Measurements from ENCODE around the gene HMX1.

DNA sequence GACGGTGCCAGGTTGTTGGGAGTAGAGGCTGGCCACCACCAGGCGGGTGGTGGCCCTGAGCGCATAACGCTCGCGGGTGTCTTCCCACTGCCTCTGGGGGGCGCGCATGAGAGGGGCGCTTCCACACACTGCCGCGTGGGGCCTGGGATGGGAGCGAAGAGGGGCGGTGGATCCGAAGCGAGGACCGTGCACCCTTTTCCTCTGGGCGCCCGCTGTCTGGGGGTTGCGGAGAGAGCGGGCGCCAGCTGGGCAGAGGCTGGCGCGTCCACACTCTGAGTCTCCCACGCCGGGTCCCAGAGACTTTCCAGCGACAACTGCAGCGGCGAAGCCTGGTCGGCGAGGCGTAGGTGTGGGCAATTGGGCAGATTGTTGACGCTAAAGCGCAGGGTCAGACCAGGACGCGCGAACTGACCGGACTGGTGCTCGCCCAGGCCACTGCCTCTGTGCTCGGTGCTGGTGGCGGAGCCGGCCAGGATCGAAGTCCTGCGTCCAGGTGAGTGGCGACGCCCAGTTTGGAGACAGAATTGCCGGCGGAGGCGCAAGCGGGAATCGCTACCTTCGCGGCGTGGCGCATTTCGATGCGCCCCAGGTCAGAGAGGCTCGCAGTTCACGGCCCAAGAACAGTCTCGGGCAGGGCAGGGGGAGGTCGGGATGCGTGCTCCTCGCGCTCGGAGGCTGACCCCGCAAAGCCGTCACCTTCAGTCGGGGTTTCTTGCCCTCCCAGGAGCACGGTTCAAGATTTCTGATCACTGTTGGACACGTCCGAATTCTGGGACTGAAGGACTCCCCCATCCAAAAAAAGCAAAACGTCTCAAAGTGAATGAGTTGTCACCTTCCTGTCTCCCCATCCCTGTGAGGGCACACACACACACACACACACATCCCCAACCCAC is 2.6 kb upstream of the HMX1 start:
- no peak for TF ChIP-seq SPI1 (IDR thresholded peaks at IDR 0.05; ENCODE audit: borderline replicate concordance, insufficient read depth, low read depth, low read length)
- no peak for TF ChIP-seq GABPA (IDR thresholded peaks at IDR 0.05; ENCODE audit: low read depth)
- TF ChIP-seq, protein P1, sequence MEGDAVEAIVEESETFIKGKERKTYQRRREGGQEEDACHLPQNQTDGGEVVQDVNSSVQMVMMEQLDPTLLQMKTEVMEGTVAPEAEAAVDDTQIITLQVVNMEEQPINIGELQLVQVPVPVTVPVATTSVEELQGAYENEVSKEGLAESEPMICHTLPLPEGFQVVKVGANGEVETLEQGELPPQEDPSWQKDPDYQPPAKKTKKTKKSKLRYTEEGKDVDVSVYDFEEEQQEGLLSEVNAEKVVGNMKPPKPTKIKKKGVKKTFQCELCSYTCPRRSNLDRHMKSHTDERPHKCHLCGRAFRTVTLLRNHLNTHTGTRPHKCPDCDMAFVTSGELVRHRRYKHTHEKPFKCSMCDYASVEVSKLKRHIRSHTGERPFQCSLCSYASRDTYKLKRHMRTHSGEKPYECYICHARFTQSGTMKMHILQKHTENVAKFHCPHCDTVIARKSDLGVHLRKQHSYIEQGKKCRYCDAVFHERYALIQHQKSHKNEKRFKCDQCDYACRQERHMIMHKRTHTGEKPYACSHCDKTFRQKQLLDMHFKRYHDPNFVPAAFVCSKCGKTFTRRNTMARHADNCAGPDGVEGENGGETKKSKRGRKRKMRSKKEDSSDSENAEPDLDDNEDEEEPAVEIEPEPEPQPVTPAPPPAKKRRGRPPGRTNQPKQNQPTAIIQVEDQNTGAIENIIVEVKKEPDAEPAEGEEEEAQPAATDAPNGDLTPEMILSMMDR (IDR thresholded peaks at IDR 0.05 in 2 of 3, conservative IDR thresholded peaks at IDR 0.05 in 1 of 3; ENCODE audit: control insufficient read depth in 2 of 3, extremely low read depth in 1 of 3, insufficient read depth in 1 of 3, low read depth in 3 of 3, low read length in 3 of 3): no peak
- TF ChIP-seq PML (IDR thresholded peaks at IDR 0.05; ENCODE audit: low read length): no peak
- TF ChIP-seq POU2F2 (IDR thresholded peaks at IDR 0.05; ENCODE audit: borderline replicate concordance, low read depth, low read length): no peak
- TF ChIP-seq, protein P2, sequence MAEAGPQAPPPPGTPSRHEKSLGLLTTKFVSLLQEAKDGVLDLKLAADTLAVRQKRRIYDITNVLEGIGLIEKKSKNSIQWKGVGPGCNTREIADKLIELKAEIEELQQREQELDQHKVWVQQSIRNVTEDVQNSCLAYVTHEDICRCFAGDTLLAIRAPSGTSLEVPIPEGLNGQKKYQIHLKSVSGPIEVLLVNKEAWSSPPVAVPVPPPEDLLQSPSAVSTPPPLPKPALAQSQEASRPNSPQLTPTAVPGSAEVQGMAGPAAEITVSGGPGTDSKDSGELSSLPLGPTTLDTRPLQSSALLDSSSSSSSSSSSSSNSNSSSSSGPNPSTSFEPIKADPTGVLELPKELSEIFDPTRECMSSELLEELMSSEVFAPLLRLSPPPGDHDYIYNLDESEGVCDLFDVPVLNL (IDR thresholded peaks at IDR 0.05; ENCODE audit: low read depth, low read length): no peak
- TF ChIP-seq POLR2AphosphoS5 (IDR thresholded peaks at IDR 0.05; ENCODE audit: low read length): no peak
- TF ChIP-seq, protein P3, sequence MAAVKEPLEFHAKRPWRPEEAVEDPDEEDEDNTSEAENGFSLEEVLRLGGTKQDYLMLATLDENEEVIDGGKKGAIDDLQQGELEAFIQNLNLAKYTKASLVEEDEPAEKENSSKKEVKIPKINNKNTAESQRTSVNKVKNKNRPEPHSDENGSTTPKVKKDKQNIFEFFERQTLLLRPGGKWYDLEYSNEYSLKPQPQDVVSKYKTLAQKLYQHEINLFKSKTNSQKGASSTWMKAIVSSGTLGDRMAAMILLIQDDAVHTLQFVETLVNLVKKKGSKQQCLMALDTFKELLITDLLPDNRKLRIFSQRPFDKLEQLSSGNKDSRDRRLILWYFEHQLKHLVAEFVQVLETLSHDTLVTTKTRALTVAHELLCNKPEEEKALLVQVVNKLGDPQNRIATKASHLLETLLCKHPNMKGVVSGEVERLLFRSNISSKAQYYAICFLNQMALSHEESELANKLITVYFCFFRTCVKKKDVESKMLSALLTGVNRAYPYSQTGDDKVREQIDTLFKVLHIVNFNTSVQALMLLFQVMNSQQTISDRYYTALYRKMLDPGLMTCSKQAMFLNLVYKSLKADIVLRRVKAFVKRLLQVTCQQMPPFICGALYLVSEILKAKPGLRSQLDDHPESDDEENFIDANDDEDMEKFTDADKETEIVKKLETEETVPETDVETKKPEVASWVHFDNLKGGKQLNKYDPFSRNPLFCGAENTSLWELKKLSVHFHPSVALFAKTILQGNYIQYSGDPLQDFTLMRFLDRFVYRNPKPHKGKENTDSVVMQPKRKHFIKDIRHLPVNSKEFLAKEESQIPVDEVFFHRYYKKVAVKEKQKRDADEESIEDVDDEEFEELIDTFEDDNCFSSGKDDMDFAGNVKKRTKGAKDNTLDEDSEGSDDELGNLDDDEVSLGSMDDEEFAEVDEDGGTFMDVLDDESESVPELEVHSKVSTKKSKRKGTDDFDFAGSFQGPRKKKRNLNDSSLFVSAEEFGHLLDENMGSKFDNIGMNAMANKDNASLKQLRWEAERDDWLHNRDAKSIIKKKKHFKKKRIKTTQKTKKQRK (IDR thresholded peaks at IDR 0.05; ENCODE audit: low read depth, low read length): no peak
- TF ChIP-seq EZH2 (IDR thresholded peaks at IDR 0.05; ENCODE audit: borderline replicate concordance, control insufficient read depth, low read depth, low read length): no peak
